Duodenal mucosa (tissue), 2 donors: ENCODE measurements around the gene CLCN2.

Experiments used
- H3K27ac ChIP-seq: one replicate; pipeline ENCODE4 v1.7.0; 2013; ENCODE audit warnings: low read depth, low read length
- H3K27me3 ChIP-seq, 2 donors: one replicate each; pipeline ENCODE4 v1.7.0; 2013; ENCODE audit warnings: low read length in 2 of 2, control low read depth in 1 of 2; ENCODE audit not compliant: insufficient read depth in 2 of 2, control insufficient read depth in 1 of 2
- H3K36me3 ChIP-seq, 2 donors: one replicate each; pipeline ENCODE4 v1.7.0; 2013; ENCODE audit warnings: low read length in 2 of 2, control low read depth in 1 of 2; ENCODE audit not compliant: insufficient read depth in 2 of 2, control insufficient read depth in 1 of 2
- H3K4me1 ChIP-seq, 2 donors: one replicate each; pipeline ENCODE4 v1.7.0; 2013; ENCODE audit warnings: low read length in 2 of 2, control low read depth in 1 of 2; ENCODE audit not compliant: insufficient read depth in 2 of 2, control insufficient read depth in 1 of 2
- H3K4me3 ChIP-seq, 2 donors: one replicate each; pipeline ENCODE4 v1.7.0; 2013; ENCODE audit warnings: low read length in 2 of 2, low read depth in 1 of 2
- H3K9ac ChIP-seq, 2 donors: one replicate each; pipeline ENCODE4 v1.7.0; 2013; ENCODE audit warnings: low read length in 2 of 2, low read depth in 1 of 2
- H3K9me3 ChIP-seq, 2 donors: one replicate each; pipeline ENCODE4 v1.7.0; 2013; ENCODE audit warnings: low read length in 2 of 2, control low read depth in 1 of 2; ENCODE audit not compliant: control insufficient read depth in 1 of 2

The CLCN2 gene

GRCh38 chr3:184361532-184361931 lies at the start of gene CLCN2, which contains the start of gene POLR2H:
CLCN2 (minus strand) TSS chr3:184361605; CDS start chr3:184361479, 126 bp downstream.
POLR2H (plus strand) TSS chr3:184361710; CDS start chr3:184363493, 1,783 bp downstream.
- peaks cover 11 to 35% of the 10 kb centered on the region in 2 donors for H3K36me3 ChIP-seq
- peak within 1 kb of the TSS; percentile 91 to 93 for H3K4me3 ChIP-seq
- peaks cover 26 to 32% of the 10 kb centered on the region in 2 donors for H3K4me1 ChIP-seq
- no peaks in the 10 kb centered on the region for H3K9me3 ChIP-seq
- H3K27ac ChIP-seq, result peak within 1 kb of the TSS; percentile 98
- no peaks in the 10 kb centered on the region for H3K27me3 ChIP-seq
- H3K9ac ChIP-seq, result peak within 1 kb of the TSS; percentile 91 to 94

- no peaks in the 10 kb centered on the region for H3K36me3 ChIP-seq
- H3K27me3 ChIP-seq, result peaks cover 0 to 3% of the 10 kb centered on the region in 2 donors
- H3K4me1 ChIP-seq, result no peaks in the 10 kb centered on the region
- no peak overlapping the region for H3K4me3 ChIP-seq
- no peak overlapping the region for H3K27ac ChIP-seq
- no peak overlapping the region for H3K9ac ChIP-seq
- H3K9me3 ChIP-seq, result no peaks in the 10 kb centered on the region
Observed at GRCh38 chr3:184409946-184410500, 48.6 kb upstream of the CLCN2 start.

- Histone ChIP-seq H3K9me3 (no peaks in the 10 kb centered on the region), H3K27ac (no peak overlapping the region), H3K4me1 (no peaks in the 10 kb centered on the region), H3K27me3 (peaks cover 0 to 3% of the 10 kb centered on the region in 2 donors), H3K9ac (no peak overlapping the region), H3K36me3 (no peaks in the 10 kb centered on the region), H3K4me3 (no peak overlapping the region)
Observed at GRCh38 chr3:184409331-184409926, 48.0 kb upstream of the CLCN2 start.

- Histone ChIP-seq H3K4me3 (no peak overlapping the region), H3K4me1 (no peaks in the 10 kb centered on the region), H3K9me3 (no peaks in the 10 kb centered on the region), H3K27me3 (peaks cover 0 to 9% of the 10 kb centered on the region in 2 donors), H3K9ac (no peak overlapping the region), H3K27ac (no peak overlapping the region), H3K36me3 (no peaks in the 10 kb centered on the region)
Observed at GRCh38 chr3:184405075-184406030, 43.9 kb upstream of the CLCN2 start.

- H3K27me3 ChIP-seq, result peaks cover 0 to 9% of the 10 kb centered on the region in 2 donors
- no peak overlapping the region for H3K4me3 ChIP-seq
- no peak overlapping the region for H3K9ac ChIP-seq
- H3K4me1 ChIP-seq, result no peaks in the 10 kb centered on the region
- H3K36me3 ChIP-seq, result no peaks in the 10 kb centered on the region
- no peak overlapping the region for H3K27ac ChIP-seq
- no peaks in the 10 kb centered on the region for H3K9me3 ChIP-seq
Observed at GRCh38 chr3:184399410-184399809, 38.0 kb upstream of the CLCN2 start.

GRCh38 chr3:184395320-184395660 lies 33.9 kb upstream of the CLCN2 start:
- H3K9me3 ChIP-seq, result no peaks in the 10 kb centered on the region
- no peak overlapping the region for H3K4me3 ChIP-seq
- H3K27me3 ChIP-seq, result no peaks in the 10 kb centered on the region
- H3K4me1 ChIP-seq, result no peaks in the 10 kb centered on the region
- H3K9ac ChIP-seq, result no peak overlapping the region
- H3K36me3 ChIP-seq, result no peaks in the 10 kb centered on the region
- no peak overlapping the region for H3K27ac ChIP-seq

- H3K9me3 ChIP-seq, result no peaks in the 10 kb centered on the region
- no peaks in the 10 kb centered on the region for H3K36me3 ChIP-seq
- no peaks in the 10 kb centered on the region for H3K4me1 ChIP-seq
- H3K27ac ChIP-seq, result no peak overlapping the region
- no peak overlapping the region for H3K9ac ChIP-seq
- H3K4me3 ChIP-seq, result no peak overlapping the region
- H3K27me3 ChIP-seq, result peaks cover 3 to 5% of the 10 kb centered on the region in 2 donors
Observed at GRCh38 chr3:184391266-184391665, 29.9 kb upstream of the CLCN2 start.

GRCh38 chr3:184389935-184390528 lies 28.6 kb upstream of the CLCN2 start:
- H3K9ac ChIP-seq, result no peak overlapping the region
- H3K27me3 ChIP-seq, result peaks cover 3 to 5% of the 10 kb centered on the region in 2 donors
- H3K27ac ChIP-seq, result no peak overlapping the region
- no peaks in the 10 kb centered on the region for H3K4me1 ChIP-seq
- no peaks in the 10 kb centered on the region for H3K9me3 ChIP-seq
- H3K4me3 ChIP-seq, result no peak overlapping the region
- H3K36me3 ChIP-seq, result no peaks in the 10 kb centered on the region

- H3K9ac ChIP-seq, result no peak overlapping the region
- no peaks in the 10 kb centered on the region for H3K4me1 ChIP-seq
- H3K9me3 ChIP-seq, result no peaks in the 10 kb centered on the region
- no peaks in the 10 kb centered on the region for H3K36me3 ChIP-seq
- no peak overlapping the region for H3K27ac ChIP-seq
- peaks cover 3 to 5% of the 10 kb centered on the region in 2 donors for H3K27me3 ChIP-seq
- H3K4me3 ChIP-seq, result no peak overlapping the region
Observed at GRCh38 chr3:184389384-184389783, 28.0 kb upstream of the CLCN2 start.

- Histone ChIP-seq H3K36me3 (no peaks in the 10 kb centered on the region), H3K27ac (no peak overlapping the region), H3K9ac (no peak overlapping the region), H3K4me3 (no peak overlapping the region), H3K4me1 (no peaks in the 10 kb centered on the region), H3K9me3 (no peaks in the 10 kb centered on the region), H3K27me3 (peaks cover 3 to 5% of the 10 kb centered on the region in 2 donors)
Observed at GRCh38 chr3:184388936-184389230, 27.5 kb upstream of the CLCN2 start.
